Measurements from ENCODE around the gene LCP1. TPM values are rescaled to one million over a fixed set of nuclear protein-coding genes. Genes with fewer than 3 reads are reported as not detected.
A peak's percentile ranks its signal among the peaks of the same experiment; 100 is the strongest.

Gene LCP1
- total and polyA plus RNA-seq, 2 of the 13 experiments (the other 11 are each of a cell fraction or from before 2014, with no cell fraction given): 1.6 TPM

- TF ChIP-seq HNF1B (CRISPR knock-in tag; IDR thresholded peaks at IDR 0.05): peak; percentile 81
- TF ChIP-seq ZBTB25 (CRISPR knock-in tag; IDR thresholded peaks at IDR 0.05): peak; percentile 64; the same call in 1 of the 2 replicates
- TF ChIP-seq ZNF784 (CRISPR knock-in tag; IDR thresholded peaks at IDR 0.05; ENCODE audit: borderline replicate concordance): no peak
- peak; percentile 83 for TF ChIP-seq SAP130 (CRISPR knock-in tag; IDR thresholded peaks at IDR 0.05; ENCODE audit: low read depth)
- 0 out of 2 replicates have a peak, but pooled peaks have one; percentile 31 for TF ChIP-seq FOSL2 (CRISPR knock-in tag; IDR thresholded peaks at IDR 0.05)
- TF ChIP-seq DRAP1 (CRISPR knock-in tag; IDR thresholded peaks at IDR 0.05): peak; percentile 61
- peak; percentile 47; the same call in 1 of the 2 replicates for TF ChIP-seq DPF2 (CRISPR knock-in tag; IDR thresholded peaks at IDR 0.05; ENCODE audit: borderline replicate concordance, low read depth)
- TF ChIP-seq RFX3 (CRISPR knock-in tag; IDR thresholded peaks at IDR 0.05): no peak
- TF ChIP-seq TCF7 (IDR thresholded peaks at IDR 0.05; ENCODE audit: low read depth): peak; percentile 48
- no peak for TF ChIP-seq ZSCAN30 (CRISPR knock-in tag; IDR thresholded peaks at IDR 0.05)
- peak; percentile 40 to 50; a peak in 2 of 4 replicates for TF ChIP-seq HMGXB4 (CRISPR knock-in tag; IDR thresholded peaks at IDR 0.05; ENCODE audit: borderline replicate concordance in 1 of 2, low read depth in 1 of 2)
- TF ChIP-seq ZNF281 (CRISPR knock-in tag; IDR thresholded peaks at IDR 0.05; ENCODE audit: borderline replicate concordance): no peak
- peak; percentile 72; the same call in 1 of the 2 replicates for TF ChIP-seq HNRNPUL1 (IDR thresholded peaks at IDR 0.05; ENCODE audit: low read depth, low read length)
- no peak for TF ChIP-seq NCOA1 (CRISPR knock-in tag; IDR thresholded peaks at IDR 0.05)
- no peak for TF ChIP-seq ZNF17 (CRISPR knock-in tag; IDR thresholded peaks at IDR 0.05)
- no peak for TF ChIP-seq ZFX (CRISPR knock-in tag; IDR thresholded peaks at IDR 0.05; ENCODE audit: low read depth)
- TF ChIP-seq DBP (CRISPR knock-in tag; IDR thresholded peaks at IDR 0.05; ENCODE audit: not compliant biosample characterization): no peak
- peak; percentile 70; the same call in 1 of the 2 replicates for TF ChIP-seq MED1 (CRISPR knock-in tag; IDR thresholded peaks at IDR 0.05)
- peak; percentile 93 for TF ChIP-seq CEBPB (IDR thresholded peaks at IDR 0.05; ENCODE audit: borderline replicate concordance, low read depth, low read length)
- peak; percentile 61 for TF ChIP-seq CREM (IDR thresholded peaks at IDR 0.05)
- no peak for TF ChIP-seq CREM (CRISPR knock-in tag; IDR thresholded peaks at IDR 0.05)
Measured at GRCh38 chr13:46104868-46105267, 77.1 kb downstream of the LCP1 start, which contains the start of gene CPB2 (continued).
